HFF-Myc (cell line): ENCODE results near the gene CCDC102A.

Source experiments
- DNase-seq: peaks from one replicate; pipeline ENCODE4 v3.0.0-alpha.2; 2011; ENCODE audit warnings: low read depth; ENCODE audit errors: extremely low read depth
- H3K4me3 ChIP-seq: replicated peaks from 2 replicates; pipeline ENCODE4 v1.5.1; 2011; ENCODE audit warnings: low read depth, mild to moderate bottlenecking, control low read depth, low read length
- TF ChIP-seq, protein P1 (sequence below): IDR thresholded peaks from 2 replicates; pipeline ENCODE4 v1.5.1; 2012; ENCODE audit warnings: mild to moderate bottlenecking, low read depth, low read length, control low read depth; ENCODE audit errors: missing control alignments

Gene CCDC102A

DNA sequence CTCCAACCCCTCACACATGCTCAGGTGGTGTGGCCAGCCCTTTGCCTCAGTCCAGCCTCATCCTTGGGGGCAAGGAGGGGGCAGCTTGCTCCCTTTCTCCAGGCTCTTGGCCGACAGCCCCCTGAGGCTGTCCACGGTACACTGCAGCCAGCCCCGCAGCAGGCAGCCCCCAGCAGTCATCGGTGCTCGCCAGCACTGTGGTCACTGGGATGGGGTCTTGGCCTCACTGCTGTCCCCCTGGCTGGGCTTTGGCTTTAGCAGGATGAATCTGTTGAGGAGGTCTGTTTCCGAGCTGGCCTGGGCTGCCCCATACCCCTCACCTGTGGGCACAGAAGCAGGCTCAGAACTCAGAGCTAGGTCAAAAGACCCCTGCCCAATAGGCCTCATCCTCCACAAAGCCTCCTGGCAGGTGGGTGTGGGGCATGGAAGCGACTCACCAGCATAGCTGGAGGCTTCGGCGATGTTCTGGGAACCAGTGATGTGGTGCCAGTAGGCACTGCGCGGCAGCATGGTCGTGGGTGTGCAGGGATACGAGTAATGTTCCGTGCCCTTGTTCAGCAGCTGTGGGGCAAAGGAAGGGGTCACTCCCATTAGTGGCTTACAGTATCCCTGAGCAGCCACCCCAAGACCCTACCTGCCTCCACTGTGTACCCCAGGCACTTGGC is 63.1 kb downstream of the CCDC102A start:
- no peak overlapping the region for H3K4me3 ChIP-seq
- TF ChIP-seq, protein P1, sequence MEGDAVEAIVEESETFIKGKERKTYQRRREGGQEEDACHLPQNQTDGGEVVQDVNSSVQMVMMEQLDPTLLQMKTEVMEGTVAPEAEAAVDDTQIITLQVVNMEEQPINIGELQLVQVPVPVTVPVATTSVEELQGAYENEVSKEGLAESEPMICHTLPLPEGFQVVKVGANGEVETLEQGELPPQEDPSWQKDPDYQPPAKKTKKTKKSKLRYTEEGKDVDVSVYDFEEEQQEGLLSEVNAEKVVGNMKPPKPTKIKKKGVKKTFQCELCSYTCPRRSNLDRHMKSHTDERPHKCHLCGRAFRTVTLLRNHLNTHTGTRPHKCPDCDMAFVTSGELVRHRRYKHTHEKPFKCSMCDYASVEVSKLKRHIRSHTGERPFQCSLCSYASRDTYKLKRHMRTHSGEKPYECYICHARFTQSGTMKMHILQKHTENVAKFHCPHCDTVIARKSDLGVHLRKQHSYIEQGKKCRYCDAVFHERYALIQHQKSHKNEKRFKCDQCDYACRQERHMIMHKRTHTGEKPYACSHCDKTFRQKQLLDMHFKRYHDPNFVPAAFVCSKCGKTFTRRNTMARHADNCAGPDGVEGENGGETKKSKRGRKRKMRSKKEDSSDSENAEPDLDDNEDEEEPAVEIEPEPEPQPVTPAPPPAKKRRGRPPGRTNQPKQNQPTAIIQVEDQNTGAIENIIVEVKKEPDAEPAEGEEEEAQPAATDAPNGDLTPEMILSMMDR, result no peak
- DNase-seq, result no peak

DNA sequence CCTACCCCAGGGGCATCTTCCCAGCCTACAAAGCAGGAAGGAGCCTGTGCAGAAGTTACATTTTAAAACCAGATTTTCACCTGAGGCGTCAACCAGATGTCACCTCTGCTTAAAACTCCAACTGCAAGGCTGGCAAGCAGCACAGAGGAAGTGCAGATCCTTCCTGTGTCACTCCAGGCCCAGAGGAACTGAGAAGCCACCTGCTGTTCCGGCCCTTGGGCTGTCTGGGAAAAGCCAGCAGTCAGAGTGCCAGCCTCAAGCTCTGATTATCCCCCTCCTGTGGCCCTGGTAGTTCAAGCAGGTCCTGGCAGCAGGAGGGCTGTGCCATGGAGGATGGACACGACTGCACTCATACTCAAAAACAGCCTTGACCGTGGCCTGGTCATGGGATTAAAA is 63.7 kb downstream of the CCDC102A start:
- TF ChIP-seq, protein P1, result no peak
- DNase-seq, result no peak
- no peak overlapping the region for H3K4me3 ChIP-seq

DNA sequence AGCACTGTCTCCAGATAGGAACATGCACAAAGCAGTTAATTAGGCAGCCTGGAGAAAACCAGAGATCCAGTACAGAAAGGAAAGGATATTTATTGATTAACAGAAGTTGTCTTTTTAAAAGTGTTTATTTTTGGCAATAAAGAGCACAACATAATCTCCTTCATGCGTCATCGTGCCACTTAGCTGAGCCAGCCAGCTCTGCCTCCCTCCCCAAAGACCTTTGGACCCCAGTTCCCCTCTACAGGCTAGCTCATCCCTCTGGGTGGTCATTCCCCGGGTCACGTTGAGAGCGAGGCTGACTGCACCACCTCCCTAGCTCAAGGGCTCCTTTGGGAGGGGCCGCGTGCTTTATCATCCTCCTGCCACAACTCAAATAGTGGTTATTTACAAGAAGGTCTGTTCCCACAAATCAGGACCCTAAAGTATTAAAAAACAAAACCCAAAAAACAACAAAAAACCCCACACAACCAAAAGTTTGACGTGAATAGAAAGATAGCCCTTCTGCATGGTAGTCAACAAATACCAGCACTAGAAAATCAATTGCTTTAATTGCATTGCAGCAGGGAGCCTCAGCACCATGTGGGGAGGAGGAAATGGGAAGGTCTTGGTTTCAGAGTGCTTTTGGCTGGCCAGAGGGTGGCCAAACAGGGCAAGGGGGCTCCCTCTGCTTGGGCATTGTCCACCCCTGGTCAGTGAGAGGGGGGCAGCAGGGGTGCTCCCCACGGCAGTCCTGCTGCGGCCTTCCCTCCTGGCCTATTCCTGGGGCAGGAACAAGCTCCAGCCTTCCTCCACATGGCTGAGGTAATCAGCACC is 64.3 kb downstream of the CCDC102A start:
- TF ChIP-seq, protein P1, result no peak
- no peak for DNase-seq
- no peak overlapping the region for H3K4me3 ChIP-seq

DNA sequence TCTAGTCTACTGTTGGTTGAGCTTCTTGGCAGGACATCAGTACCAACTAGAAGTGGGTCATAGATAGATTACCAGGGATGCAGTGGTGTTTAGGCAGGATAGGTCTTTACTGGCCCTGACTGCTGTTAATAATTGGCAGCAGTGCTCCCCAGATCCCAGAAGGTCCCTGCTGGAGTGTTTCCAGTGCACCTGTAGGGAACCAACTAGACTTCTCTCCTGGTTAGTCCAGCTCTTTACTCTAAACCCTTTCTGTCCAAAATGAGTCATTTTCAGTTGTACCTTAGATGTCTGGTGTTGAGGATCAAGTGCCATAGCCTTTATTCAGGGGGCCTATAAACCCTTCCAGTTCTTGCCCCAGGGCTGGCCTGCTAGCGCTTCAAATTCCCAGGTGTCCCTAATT is 65.2 kb downstream of the CCDC102A start:
- no peak for DNase-seq
- no peak overlapping the region for H3K4me3 ChIP-seq
- TF ChIP-seq, protein P1, result no peak

DNA sequence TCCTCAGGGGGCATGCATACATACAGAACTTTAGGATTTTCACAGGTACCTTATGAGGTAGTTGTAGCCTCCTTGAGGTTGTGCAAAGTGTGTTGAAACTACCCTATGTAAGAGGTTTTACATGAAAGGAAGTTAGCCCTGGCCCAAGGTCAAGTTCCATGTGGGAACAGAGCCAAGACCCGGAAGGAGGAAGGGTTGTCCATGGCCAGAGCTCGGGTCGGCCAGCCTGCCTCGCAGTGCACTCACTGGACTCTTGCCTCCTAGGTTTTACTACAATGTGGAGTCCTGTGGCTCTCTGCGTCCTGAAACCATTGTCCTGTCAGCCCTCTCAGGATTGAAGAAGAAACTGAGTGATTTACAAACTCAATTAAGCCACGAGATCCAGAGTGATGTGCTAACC is 65.7 kb downstream of the CCDC102A start:
- H3K4me3 ChIP-seq, result no peak overlapping the region
- TF ChIP-seq, protein P1, result no peak
- no peak for DNase-seq

DNA sequence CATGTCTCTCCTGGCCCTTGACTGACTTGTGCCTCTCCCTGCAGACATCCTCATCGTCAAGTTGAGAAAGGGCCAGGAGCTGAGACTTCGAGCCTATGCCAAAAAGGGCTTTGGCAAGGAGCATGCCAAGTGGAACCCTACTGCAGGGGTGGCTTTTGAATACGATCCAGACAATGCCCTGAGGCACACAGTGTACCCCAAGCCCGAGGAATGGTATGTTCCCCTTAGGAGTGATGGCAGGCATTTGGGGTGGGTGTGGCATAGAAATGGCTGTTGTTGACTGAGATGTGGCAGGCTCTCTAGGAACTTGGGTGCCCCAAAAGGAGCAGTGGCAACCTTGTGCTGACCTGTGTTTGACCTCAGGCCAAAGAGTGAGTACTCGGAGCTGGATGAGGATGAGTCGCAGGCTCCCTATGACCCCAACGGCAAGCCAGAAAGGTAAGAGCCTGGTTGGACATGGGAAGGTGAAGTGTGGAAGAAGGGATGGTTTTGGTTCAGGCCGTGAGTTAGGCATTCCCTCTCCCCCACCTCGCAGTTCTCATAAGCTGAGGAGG is 66.4 kb downstream of the CCDC102A start:
- TF ChIP-seq, protein P1, result no peak
- DNase-seq, result no peak
- H3K4me3 ChIP-seq, result no peak overlapping the region
